ENCODE results near the gene TSGA10.

The TSGA10 gene

GRCh38 chr2:99081891-99082290 is 72.9 kb downstream of the TSGA10 start:
- TF ChIP-seq ZFP3 (CRISPR knock-in tag; IDR thresholded peaks at IDR 0.05) (no peak), BACH2 (CRISPR knock-in tag; IDR thresholded peaks at IDR 0.05; ENCODE audit: borderline replicate concordance) (no peak), ZC3H10 (CRISPR knock-in tag; IDR thresholded peaks at IDR 0.05) (no peak), PATZ1 (CRISPR knock-in tag; IDR thresholded peaks at IDR 0.05; ENCODE audit: borderline replicate concordance) (no peak), SNAI2 (CRISPR knock-in tag; IDR thresholded peaks at IDR 0.05) (no peak), CSRNP3 (CRISPR knock-in tag; IDR thresholded peaks at IDR 0.05) (no peak), TOX (CRISPR knock-in tag; IDR thresholded peaks at IDR 0.05; ENCODE audit: borderline replicate concordance) (no peak), TCF4 (CRISPR knock-in tag; IDR thresholded peaks at IDR 0.05; ENCODE audit: borderline replicate concordance) (no peak), CSDC2 (CRISPR knock-in tag; IDR thresholded peaks at IDR 0.05) (no peak), GLIS3 (CRISPR knock-in tag; IDR thresholded peaks at IDR 0.05) (no peak)
- no peak for ATAC-seq

GRCh38 chr2:99079226-99079625 is 75.5 kb downstream of the TSGA10 start:
- TF ChIP-seq BACH2 (CRISPR knock-in tag; IDR thresholded peaks at IDR 0.05; ENCODE audit: borderline replicate concordance) (no peak), ARNTL (CRISPR knock-in tag; IDR thresholded peaks at IDR 0.05; ENCODE audit: borderline replicate concordance, low read depth) (no peak), RARB (CRISPR knock-in tag; IDR thresholded peaks at IDR 0.05) (no peak), ZFP30 (CRISPR knock-in tag; IDR thresholded peaks at IDR 0.05) (no peak), POU6F1 (CRISPR knock-in tag; IDR thresholded peaks at IDR 0.05; ENCODE audit: borderline replicate concordance, low read depth) (no peak), TSHZ2 (CRISPR knock-in tag; IDR thresholded peaks at IDR 0.05) (no peak), SNAI2 (CRISPR knock-in tag; IDR thresholded peaks at IDR 0.05) (no peak), TOX (CRISPR knock-in tag; IDR thresholded peaks at IDR 0.05; ENCODE audit: borderline replicate concordance) (no peak), ESRRG (CRISPR knock-in tag; IDR thresholded peaks at IDR 0.05) (no peak), TCF4 (CRISPR knock-in tag; IDR thresholded peaks at IDR 0.05; ENCODE audit: borderline replicate concordance) (no peak)
- ATAC-seq, result no peak

GRCh38 chr2:99072551-99072950 is 82.2 kb downstream of the TSGA10 start:
- ATAC-seq, result no peak

More at GRCh38 chr2:99072551-99072950, 82.2 kb downstream of the TSGA10 start:
- no peak for TF ChIP-seq CREB5 (CRISPR knock-in tag; IDR thresholded peaks at IDR 0.05; ENCODE audit: low read depth)
- TF ChIP-seq ZFP3 (CRISPR knock-in tag; IDR thresholded peaks at IDR 0.05), result no peak
- no peak for TF ChIP-seq ZNF70 (CRISPR knock-in tag; IDR thresholded peaks at IDR 0.05)
- no peak for TF ChIP-seq CSDC2 (CRISPR knock-in tag; IDR thresholded peaks at IDR 0.05)
- no peak for TF ChIP-seq PATZ1 (CRISPR knock-in tag; IDR thresholded peaks at IDR 0.05; ENCODE audit: borderline replicate concordance)

Measured in SK-N-SH treated with all-trans-retinoic acid at 6 μM for 48 hours (cell line).